ENCODE data around the gene ZNF764. TPM values are rescaled to one million over a fixed set of nuclear protein-coding genes. Genes with fewer than 3 reads are reported as not detected.

ZNF764 gene
- total and polyA plus RNA-seq, 9 of the 15 experiments (the other 6 are each of a cell fraction or from before 2014, with no cell fraction given): 0.69 to 10.1 (median 4.1) TPM

DNA sequence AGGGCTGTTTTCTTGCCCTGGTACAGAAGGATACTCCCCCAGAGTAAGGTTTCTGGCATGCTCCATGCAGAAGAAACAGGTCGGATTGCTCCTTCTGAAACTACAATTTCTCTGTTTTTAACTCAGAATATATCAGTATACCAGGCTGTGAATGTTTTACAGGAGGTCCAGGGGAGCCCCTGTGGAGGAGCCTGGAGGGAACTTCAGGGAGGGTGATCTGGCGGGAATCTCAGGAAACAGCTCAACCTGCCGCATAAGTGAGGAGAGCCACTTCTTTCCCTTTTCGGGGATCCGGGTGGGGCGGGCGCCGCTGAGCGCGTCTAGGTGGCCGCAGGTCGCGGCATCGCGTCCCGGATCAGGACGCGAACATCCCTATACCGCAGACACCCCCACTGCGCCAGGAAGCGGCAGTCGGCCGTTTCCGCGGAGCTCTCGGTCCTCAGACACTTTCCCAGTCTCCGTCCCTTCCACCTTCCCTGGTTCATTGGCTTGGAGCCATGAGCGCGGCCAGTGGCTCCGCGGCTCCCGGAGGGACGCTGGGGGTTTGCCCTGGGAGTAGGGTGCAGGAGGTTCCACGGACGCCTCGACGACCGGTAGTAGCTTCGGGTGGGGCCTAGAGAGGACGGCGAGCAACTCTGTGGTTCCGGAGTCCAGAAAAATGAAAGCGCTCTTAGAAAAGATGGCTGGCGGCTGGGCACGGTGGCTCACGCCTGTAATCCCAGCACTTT is 3.1 kb upstream of the ZNF764 start:
- DNase-seq (ENCODE audit: extremely low read depth in 1 of 4, low spot score in 3 of 4) (no peak), FAIRE-seq (no peak), ATAC-seq (no peak)
- Histone ChIP-seq H2AFZ (ENCODE audit: low read depth, low read length) (no peak overlapping the region), H3K4me1 (replicated peaks in 1 of 2; ENCODE audit: control insufficient read depth in 2 of 2, insufficient read depth in 2 of 2, low read length in 2 of 2) (peaks cover 13 to 39% of the 10 kb centered on the region in 2 experiments; a peak in 4 of 5 replicates), H4K20me1 (replicated peaks; ENCODE audit: control insufficient read depth, insufficient read depth, low read length) (no peaks in the 10 kb centered on the region), H3K4me2 (ENCODE audit: insufficient read depth, low read length) (no peak overlapping the region), H3K9ac (ENCODE audit: insufficient read depth in 1 of 2, low read depth in 2 of 2, low read length in 2 of 2) (no peak overlapping the region; a peak in 1 of 4 replicates), H3K9me3 (replicated peaks; ENCODE audit: control insufficient read depth, insufficient read depth, low read depth, low read length) (no peaks in the 10 kb centered on the region), H3K4me3 (no peak overlapping the region), H3K27ac (ENCODE audit: extremely low read depth, low read depth, low read length) (no peak overlapping the region), H3K79me2 (ENCODE audit: control insufficient read depth, insufficient read depth, low read length) (peaks cover 16% of the 10 kb centered on the region), H3K9me1 (ENCODE audit: control insufficient read depth, insufficient read depth, low read length) (no peaks in the 10 kb centered on the region), H3K27me3 (ENCODE audit: control insufficient read depth in 2 of 2, insufficient read depth in 2 of 2, low read length in 2 of 2) (no peaks in the 10 kb centered on the region), H3K36me3 (ENCODE audit: control insufficient read depth, insufficient read depth, low read length) (peaks cover 2% of the 10 kb centered on the region; the same call in 1 of the 3 replicates)
- 94% methylated on average over 41 of the region's 46 CpGs for WGBS (ENCODE audit: insufficient coverage, low coverage, missing lambda C conversion rate)
- ChIA-PET POLR2A (interaction anchor here (0.5 to 0.8 kb wide), 2 partner anchors 89 to 100 kb away, joined by 3 read pairs; no protein-coding TSS in a partner anchor), CTCF (ENCODE audit: low intra/inter-chr PET ratio) (no interaction called here)
- no TSS peak for BruUV-seq (replicated peaks)
- intact Hi-C loops (cut with micrococcal nuclease) (no loop called here), in situ Hi-C loops (cut with MboI) (no loop called here)
- TF ChIP-seq, protein P1, sequence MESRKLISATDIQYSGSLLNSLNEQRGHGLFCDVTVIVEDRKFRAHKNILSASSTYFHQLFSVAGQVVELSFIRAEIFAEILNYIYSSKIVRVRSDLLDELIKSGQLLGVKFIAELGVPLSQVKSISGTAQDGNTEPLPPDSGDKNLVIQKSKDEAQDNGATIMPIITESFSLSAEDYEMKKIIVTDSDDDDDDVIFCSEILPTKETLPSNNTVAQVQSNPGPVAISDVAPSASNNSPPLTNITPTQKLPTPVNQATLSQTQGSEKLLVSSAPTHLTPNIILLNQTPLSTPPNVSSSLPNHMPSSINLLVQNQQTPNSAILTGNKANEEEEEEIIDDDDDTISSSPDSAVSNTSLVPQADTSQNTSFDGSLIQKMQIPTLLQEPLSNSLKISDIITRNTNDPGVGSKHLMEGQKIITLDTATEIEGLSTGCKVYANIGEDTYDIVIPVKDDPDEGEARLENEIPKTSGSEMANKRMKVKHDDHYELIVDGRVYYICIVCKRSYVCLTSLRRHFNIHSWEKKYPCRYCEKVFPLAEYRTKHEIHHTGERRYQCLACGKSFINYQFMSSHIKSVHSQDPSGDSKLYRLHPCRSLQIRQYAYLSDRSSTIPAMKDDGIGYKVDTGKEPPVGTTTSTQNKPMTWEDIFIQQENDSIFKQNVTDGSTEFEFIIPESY (CRISPR knock-in tag; IDR thresholded peaks at IDR 0.05): peak; percentile 73
- TF ChIP-seq NFIC (IDR thresholded peaks at IDR 0.05): 0 out of 2 replicates have a peak, but pooled peaks have one; percentile 17
- no peak for TF ChIP-seq PTBP1 (IDR thresholded peaks at IDR 0.05; ENCODE audit: low read depth, low read length)
- TF ChIP-seq, protein P2, sequence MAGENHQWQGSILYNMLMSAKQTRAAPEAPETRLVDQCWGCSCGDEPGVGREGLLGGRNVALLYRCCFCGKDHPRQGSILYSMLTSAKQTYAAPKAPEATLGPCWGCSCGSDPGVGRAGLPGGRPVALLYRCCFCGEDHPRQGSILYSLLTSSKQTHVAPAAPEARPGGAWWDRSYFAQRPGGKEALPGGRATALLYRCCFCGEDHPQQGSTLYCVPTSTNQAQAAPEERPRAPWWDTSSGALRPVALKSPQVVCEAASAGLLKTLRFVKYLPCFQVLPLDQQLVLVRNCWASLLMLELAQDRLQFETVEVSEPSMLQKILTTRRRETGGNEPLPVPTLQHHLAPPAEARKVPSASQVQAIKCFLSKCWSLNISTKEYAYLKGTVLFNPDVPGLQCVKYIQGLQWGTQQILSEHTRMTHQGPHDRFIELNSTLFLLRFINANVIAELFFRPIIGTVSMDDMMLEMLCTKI (IDR thresholded peaks at IDR 0.05; ENCODE audit: partially characterized antibody): no peak
- no peak for TF ChIP-seq EWSR1 (IDR thresholded peaks at IDR 0.05; ENCODE audit: borderline replicate concordance, low read depth, partially characterized antibody)
- no peak for TF ChIP-seq MYBL2 (IDR thresholded peaks at IDR 0.05; ENCODE audit: low read depth)
- no peak for TF ChIP-seq MYBL2 (CRISPR knock-in tag; IDR thresholded peaks at IDR 0.05; ENCODE audit: borderline replicate concordance)

All from K562 (cell line).